Right cardiac atrium (tissue), 5 donors: ENCODE data around the gene SLC44A5. TPM values are rescaled to one million over a fixed set of nuclear protein-coding genes. Genes with fewer than 3 reads are reported as not detected.
"Not testable (repeated sequence)": the region's sequence is repeated elsewhere in the genome, so short reads cannot be mapped to it uniquely, and the experiment has no call there.

Experiments used
- ATAC-seq, 2 donors: fragments of 200-7000 bp; cut with Tn5 transposase; one replicate each; pipeline versions ENCODE4 v1.8.0 to v1.9.1; 2020; ENCODE audit warnings: moderate library complexity in 2 of 2, mild to moderate bottlenecking in 1 of 2
- DNase-seq, 3 donors: peaks; one replicate each; pipeline ENCODE4 v3.0.0-alpha.2; 2020
- H3K27ac ChIP-seq: one replicate; pipeline ENCODE4 v1.5.1; 2013; ENCODE audit warnings: mild to moderate bottlenecking, low read length, control low read depth, moderate library complexity
- H3K27me3 ChIP-seq: one replicate; pipeline ENCODE4 v1.6.1; 2013; ENCODE audit not compliant: control insufficient read depth, insufficient read depth
- H3K4me1 ChIP-seq: one replicate; pipeline ENCODE4 v1.6.1; 2013; ENCODE audit warnings: low read length; ENCODE audit not compliant: control insufficient read depth, insufficient read depth
- H3K4me3 ChIP-seq: one replicate; pipeline ENCODE4 v1.5.1; 2013; ENCODE audit warnings: low read length, control low read depth
- H3K9me3 ChIP-seq: one replicate; pipeline ENCODE4 v1.6.1; 2013; ENCODE audit warnings: low read length; ENCODE audit not compliant: control insufficient read depth
- WGBS: extraction: QIAGEN DNeasy Blood & Tissue Kit; methylation state at CpG from one replicate; pipeline ENCODE4 v1.1.7; 2013; 5-methylcytosine and 5-hydroxymethylcytosine counted together
- intact Hi-C, 4 donors: fragments of 100-400 bp; cut with DNase I; formaldehyde crosslinking; loops; one replicate each; pipeline versions ENCODE4 v1.11.0 to v1.14.0; 2022 to 2023
- polyA plus RNA-seq: library from polyadenylated mRNA; stranded (reverse); fragments of 200-250 nt; gene quantifications from one replicate; pipeline ENCODE4 v1.2.3, GENCODE V29; 2013
- total RNA-seq, 4 donors: library from RNA; stranded (reverse); fragmentation: NEBNext Ultra II Directional; extraction: Animal tissue kit (Norgen Biotek cat#: 25700); gene quantifications; one replicate each; pipeline ENCODE4 v1.2.1, GENCODE V29; 2021
- donor health status: healthy with polysubstance abuse.
- donor health status: DM: no; HTN: yes; CAD: no.
- donor health status: DM: no; HTN: no; CAD: no.
- donor health status: DM: no; HTN: yes; CAD: no; lungs with severe emphysema.
- donor health status: DM: yes; HTN: yes; CAD: no.

Gene SLC44A5
- total and polyA plus RNA-seq, 5 donors: 0.48 to 4.1 (median 1.2) TPM

- 61% methylated on average over 2 of the region's 2 CpGs for WGBS
- Histone ChIP-seq H3K4me1 (no peaks in the 10 kb centered on the region), H3K9me3 (no peaks in the 10 kb centered on the region), H3K4me3 (no peak overlapping the region), H3K27ac (no peak overlapping the region), H3K27me3 (no peaks in the 10 kb centered on the region)
- ATAC-seq (no peak), DNase-seq (no peak)
- intact Hi-C loops: no loop called here
Measured at GRCh38 chr1:75440274-75440673, 170.6 kb downstream of the SLC44A5 start.

- DNase-seq: no peak
- no peaks in the 10 kb centered on the region for H3K27me3 ChIP-seq
- H3K4me3 ChIP-seq: no peak overlapping the region
- no peak for ATAC-seq
- intact Hi-C loops: no loop called here
- H3K4me1 ChIP-seq: no peaks in the 10 kb centered on the region
- no peaks in the 10 kb centered on the region for H3K9me3 ChIP-seq
- H3K27ac ChIP-seq: no peak overlapping the region
Measured at GRCh38 chr1:75438355-75438754, 172.6 kb downstream of the SLC44A5 start.

GRCh38 chr1:75431843-75432242, 179.1 kb downstream of the SLC44A5 start:
- intact Hi-C loops: no loop called here

GRCh38 chr1:75430526-75430925, 180.4 kb downstream of the SLC44A5 start:
- H3K4me1 ChIP-seq: no peaks in the 10 kb centered on the region
- H3K9me3 ChIP-seq: no peaks in the 10 kb centered on the region
- H3K27me3 ChIP-seq: no peaks in the 10 kb centered on the region
- intact Hi-C loops: no loop called here
- ATAC-seq (no peak), DNase-seq (no peak)
- H3K27ac ChIP-seq: no peak overlapping the region
- no peak overlapping the region for H3K4me3 ChIP-seq

More at GRCh38 chr1:75431843-75432242, 179.1 kb downstream of the SLC44A5 start:
- ATAC-seq: no peak
- no peaks in the 10 kb centered on the region for H3K27me3 ChIP-seq
- no peaks in the 10 kb centered on the region for H3K9me3 ChIP-seq
- no peaks in the 10 kb centered on the region for H3K4me1 ChIP-seq
- H3K4me3 ChIP-seq: no peak overlapping the region
- H3K27ac ChIP-seq: no peak overlapping the region
- 59% methylated on average over 2 of the region's 2 CpGs for WGBS
- DNase-seq: no peak

- Histone ChIP-seq H3K9me3 (no peaks in the 10 kb centered on the region), H3K27ac (no peak overlapping the region), H3K4me3 (no peak overlapping the region), H3K4me1 (no peaks in the 10 kb centered on the region), H3K27me3 (no peaks in the 10 kb centered on the region)
- DNase-seq (peak in 2 of 3 donors; percentile 20 to 41), ATAC-seq (no peak)
- intact Hi-C loops: no loop called here
- 86% methylated on average over 10 of the region's 10 CpGs for WGBS
Measured at GRCh38 chr1:75426688-75427087, 184.2 kb downstream of the SLC44A5 start.

GRCh38 chr1:75425001-75425650, 185.8 kb downstream of the SLC44A5 start:
- intact Hi-C loops: no loop called here
- ATAC-seq: no peak
- WGBS: 80% methylated on average over 3 of the region's 3 CpGs
- H3K27ac ChIP-seq: no peak overlapping the region
- no peak overlapping the region for H3K4me3 ChIP-seq
- H3K27me3 ChIP-seq: no peaks in the 10 kb centered on the region
- H3K9me3 ChIP-seq: no peaks in the 10 kb centered on the region
- H3K4me1 ChIP-seq: no peaks in the 10 kb centered on the region
- no peak for DNase-seq

- WGBS: 53% methylated on average over 5 of the region's 5 CpGs
- no peak for ATAC-seq
- intact Hi-C loops: no loop called here
Measured at GRCh38 chr1:75423616-75424015, 187.3 kb downstream of the SLC44A5 start.

GRCh38 chr1:75423136-75423535, 187.8 kb downstream of the SLC44A5 start:
- DNase-seq (no peak), ATAC-seq (no peak)
- Histone ChIP-seq H3K9me3 (no peaks in the 10 kb centered on the region), H3K4me3 (no peak overlapping the region), H3K27ac (no peak overlapping the region), H3K4me1 (no peaks in the 10 kb centered on the region), H3K27me3 (no peaks in the 10 kb centered on the region)
- 53% methylated on average over 4 of the region's 4 CpGs for WGBS
- intact Hi-C loops: no loop called here

More at GRCh38 chr1:75423616-75424015, 187.3 kb downstream of the SLC44A5 start:
- Histone ChIP-seq H3K27me3 (no peaks in the 10 kb centered on the region), H3K9me3 (no peaks in the 10 kb centered on the region), H3K4me3 (no peak overlapping the region), H3K4me1 (no peaks in the 10 kb centered on the region), H3K27ac (no peak overlapping the region)
- DNase-seq: no peak

- Histone ChIP-seq H3K27me3 (no peaks in the 10 kb centered on the region), H3K4me3 (no peak overlapping the region), H3K27ac (no peak overlapping the region), H3K4me1 (no peaks in the 10 kb centered on the region), H3K9me3 (no peaks in the 10 kb centered on the region)
- 76% methylated on average over 1 of the region's 1 CpG for WGBS
- intact Hi-C loops: no loop called here
- no peak for DNase-seq
- ATAC-seq: no peak
Measured at GRCh38 chr1:75421371-75421770, 189.5 kb downstream of the SLC44A5 start.

- Histone ChIP-seq H3K9me3 (no peaks in the 10 kb centered on the region), H3K27me3 (no peaks in the 10 kb centered on the region), H3K4me3 (no peak overlapping the region), H3K4me1 (no peaks in the 10 kb centered on the region), H3K27ac (no peak overlapping the region)
- intact Hi-C loops: no loop called here
- no peak for DNase-seq
- ATAC-seq: no peak
- 66% methylated on average over 3 of the region's 3 CpGs for WGBS
Measured at GRCh38 chr1:75415187-75415586, 195.7 kb downstream of the SLC44A5 start.

GRCh38 chr1:75412616-75413015, 198.3 kb downstream of the SLC44A5 start:
- intact Hi-C loops: no loop called here
- DNase-seq (no peak), ATAC-seq (no peak)
- Histone ChIP-seq H3K27ac (no peak overlapping the region), H3K4me3 (no peak overlapping the region), H3K4me1 (no peaks in the 10 kb centered on the region), H3K27me3 (no peaks in the 10 kb centered on the region), H3K9me3 (no peaks in the 10 kb centered on the region)
- WGBS: 68% methylated on average over 3 of the region's 3 CpGs

- H3K4me1 ChIP-seq, H3K27ac ChIP-seq, intact Hi-C loops, H3K9me3 ChIP-seq, ATAC-seq, H3K27me3 ChIP-seq, H3K4me3 ChIP-seq, DNase-seq: not testable (repeated sequence)
- WGBS: 58% methylated on average over 1 of the region's 1 CpG
Measured at GRCh38 chr1:75404681-75405080, 206.2 kb downstream of the SLC44A5 start.
